ENCODE results near the gene CABP1. TPM values are rescaled to one million over a fixed set of nuclear protein-coding genes. Genes with fewer than 3 reads are reported as not detected.
"Not testable (repeated sequence)": the region's sequence is repeated elsewhere in the genome, so short reads cannot be mapped to it uniquely, and the experiment has no call there.

CABP1 gene
- total and polyA plus RNA-seq, 9 of the 15 experiments (the other 6 are each of a cell fraction or from before 2014, with no cell fraction given), result not detected

DNA sequence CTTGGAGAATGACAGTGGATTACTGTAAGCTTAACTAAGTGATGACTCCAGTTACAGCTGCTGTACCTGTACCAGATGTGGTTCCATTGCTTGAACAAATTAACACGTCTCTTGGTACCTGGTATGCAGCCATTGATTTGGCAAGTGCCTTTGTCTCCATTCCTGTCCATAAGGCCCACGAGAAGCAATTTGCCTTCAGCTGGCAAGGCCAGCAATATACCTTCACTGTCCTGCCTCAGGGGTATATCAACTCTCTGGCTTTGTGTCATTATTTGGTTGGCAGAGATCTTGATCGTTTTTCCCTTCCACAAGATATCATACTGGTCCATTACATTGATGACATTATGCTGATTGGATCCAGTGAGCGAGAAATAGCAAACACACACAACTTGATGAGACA, 29.9 kb upstream of the CABP1 start:
- no peaks in the 10 kb centered on the region for H3K9me3 ChIP-seq (replicated peaks; ENCODE audit: control insufficient read depth, insufficient read depth, low read depth, low read length)
- intact Hi-C loops (cut with micrococcal nuclease), result no loop called here
- no peak overlapping the region for H2AFZ ChIP-seq (ENCODE audit: low read depth, low read length)
- DNase-seq (ENCODE audit: extremely low read depth in 1 of 4, low spot score in 3 of 4) (no peak), FAIRE-seq (no peak), ATAC-seq (no peak)
- in situ Hi-C loops (cut with MboI), result no loop called here
- no peak overlapping the region for H3K9ac ChIP-seq (ENCODE audit: insufficient read depth in 1 of 2, low read depth in 2 of 2, low read length in 2 of 2)
- H3K36me3 ChIP-seq (ENCODE audit: control insufficient read depth, insufficient read depth, low read length), result no peaks in the 10 kb centered on the region
- H3K27ac ChIP-seq (ENCODE audit: extremely low read depth, low read depth, low read length), result no peak overlapping the region
- no TSS peak for BruUV-seq (replicated peaks)
- H3K9me1 ChIP-seq (ENCODE audit: control insufficient read depth, insufficient read depth, low read length), result no peaks in the 10 kb centered on the region
- no peaks in the 10 kb centered on the region for H4K20me1 ChIP-seq (replicated peaks; ENCODE audit: control insufficient read depth, insufficient read depth, low read length)
- peaks cover 3 to 22% of the 10 kb centered on the region in 2 experiments; a peak in 3 of 5 replicates for H3K27me3 ChIP-seq (ENCODE audit: control insufficient read depth in 2 of 2, insufficient read depth in 2 of 2, low read length in 2 of 2)
- H3K4me3 ChIP-seq, result no peak overlapping the region
- H3K79me2 ChIP-seq (ENCODE audit: control insufficient read depth, insufficient read depth, low read length), result no peaks in the 10 kb centered on the region
- H3K4me1 ChIP-seq (replicated peaks in 1 of 2; ENCODE audit: control insufficient read depth in 2 of 2, insufficient read depth in 2 of 2, low read length in 2 of 2), result peaks cover 0 to 2% of the 10 kb centered on the region in 2 experiments; a peak in 2 of 5 replicates
- WGBS (ENCODE audit: insufficient coverage, low coverage, missing lambda C conversion rate), result 6% methylated on average over 4 of the region's 4 CpGs
- ChIA-PET POLR2A (no interaction called here), CTCF (ENCODE audit: low intra/inter-chr PET ratio) (no interaction called here)
- no peak for TF ChIP-seq MTF1 (CRISPR knock-in tag; IDR thresholded peaks at IDR 0.05; ENCODE audit: borderline replicate concordance)
- TF ChIP-seq SMARCC2 (IDR thresholded peaks at IDR 0.05; ENCODE audit: low read depth), result no peak
- TF ChIP-seq MCM2 (IDR thresholded peaks at IDR 0.05; ENCODE audit: low read depth), result no peak
- no peak for TF ChIP-seq JUN (IDR thresholded peaks at IDR 0.05; ENCODE audit: borderline replicate concordance, low read depth, low read length)
- no peak for TF ChIP-seq JUN (CRISPR knock-in tag; IDR thresholded peaks at IDR 0.05; ENCODE audit: borderline replicate concordance)
- no peak for TF ChIP-seq KLF6 (CRISPR knock-in tag; IDR thresholded peaks at IDR 0.05; ENCODE audit: borderline replicate concordance)
- H3K4me2 ChIP-seq (ENCODE audit: insufficient read depth, low read length), result no peak overlapping the region

DNA sequence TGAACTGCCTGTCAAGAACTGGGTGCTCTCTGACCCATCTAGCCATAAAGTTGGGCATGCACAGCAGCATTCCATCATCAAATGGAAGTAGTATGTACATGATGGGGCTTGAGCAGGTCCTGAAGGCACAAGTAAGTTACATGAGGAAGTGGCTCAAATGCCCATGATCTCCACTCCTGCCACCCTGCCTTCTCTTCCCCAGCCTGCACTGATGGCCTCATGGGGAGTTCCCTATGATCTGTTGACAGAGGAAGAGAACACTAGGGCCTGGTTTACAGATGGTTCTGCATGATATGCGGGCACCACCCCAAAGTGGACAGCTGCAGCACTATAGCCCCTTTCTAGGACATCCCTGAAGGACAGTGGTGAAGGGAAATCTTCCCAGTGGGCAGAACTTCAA, 28.9 kb upstream of the CABP1 start:
- WGBS (ENCODE audit: insufficient coverage, low coverage, missing lambda C conversion rate), result 0% methylated on average over 1 of the region's 1 CpG
- in situ Hi-C loops (cut with MboI); intact Hi-C loops (cut with micrococcal nuclease); H3K79me2 ChIP-seq (ENCODE audit: control insufficient read depth, insufficient read depth, low read length); H3K4me3 ChIP-seq; H3K9me1 ChIP-seq (ENCODE audit: control insufficient read depth, insufficient read depth, low read length); DNase-seq (ENCODE audit: extremely low read depth in 1 of 4, low spot score in 3 of 4); ATAC-seq; H3K27ac ChIP-seq (ENCODE audit: extremely low read depth, low read depth, low read length); H3K4me1 ChIP-seq (replicated peaks in 1 of 2; ENCODE audit: control insufficient read depth in 2 of 2, insufficient read depth in 2 of 2, low read length in 2 of 2); BruUV-seq (replicated peaks); H4K20me1 ChIP-seq (replicated peaks; ENCODE audit: control insufficient read depth, insufficient read depth, low read length); CTCF ChIA-PET (ENCODE audit: low intra/inter-chr PET ratio); H3K36me3 ChIP-seq (ENCODE audit: control insufficient read depth, insufficient read depth, low read length); H3K9ac ChIP-seq (ENCODE audit: insufficient read depth in 1 of 2, low read depth in 2 of 2, low read length in 2 of 2); H2AFZ ChIP-seq (ENCODE audit: low read depth, low read length); H3K4me2 ChIP-seq (ENCODE audit: insufficient read depth, low read length); POLR2A ChIA-PET; FAIRE-seq; H3K9me3 ChIP-seq (replicated peaks; ENCODE audit: control insufficient read depth, insufficient read depth, low read depth, low read length): not testable (repeated sequence)
- TF ChIP-seq CTBP1 (IDR thresholded peaks at IDR 0.05; ENCODE audit: borderline replicate concordance) (peak; percentile 32; the same call in 1 of the 2 replicates), ARID1B (IDR thresholded peaks at IDR 0.05) (peak; percentile 14; the same call in 1 of the 2 replicates), TCF3 (CRISPR knock-in tag; IDR thresholded peaks at IDR 0.05) (0 out of 2 replicates have a peak, but pooled peaks have one; percentile 26), TAL1 (IDR thresholded peaks at IDR 0.05) (peak; percentile 32)
- TF ChIP-seq, protein P1, sequence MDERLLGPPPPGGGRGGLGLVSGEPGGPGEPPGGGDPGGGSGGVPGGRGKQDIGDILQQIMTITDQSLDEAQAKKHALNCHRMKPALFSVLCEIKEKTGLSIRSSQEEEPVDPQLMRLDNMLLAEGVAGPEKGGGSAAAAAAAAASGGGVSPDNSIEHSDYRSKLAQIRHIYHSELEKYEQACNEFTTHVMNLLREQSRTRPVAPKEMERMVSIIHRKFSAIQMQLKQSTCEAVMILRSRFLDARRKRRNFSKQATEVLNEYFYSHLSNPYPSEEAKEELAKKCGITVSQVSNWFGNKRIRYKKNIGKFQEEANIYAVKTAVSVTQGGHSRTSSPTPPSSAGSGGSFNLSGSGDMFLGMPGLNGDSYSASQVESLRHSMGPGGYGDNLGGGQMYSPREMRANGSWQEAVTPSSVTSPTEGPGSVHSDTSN (CRISPR knock-in tag; IDR thresholded peaks at IDR 0.05; ENCODE audit: low read depth), result not testable (repeated sequence)
- TF ChIP-seq, protein P1 (tag; conservative IDR thresholded peaks at IDR 0.05; ENCODE audit: low read depth), result 0 out of 2 replicates have a peak, but pooled peaks have one; percentile 11
- H3K27me3 ChIP-seq (ENCODE audit: control insufficient read depth in 2 of 2, insufficient read depth in 2 of 2, low read length in 2 of 2), result peaks cover 3 to 22% of the 10 kb centered on the region in 2 experiments; a peak in 3 of 5 replicates
